Loucy (cell line): Measurements from ENCODE around the gene CUX1.

Experiments used
- H2AFZ ChIP-seq: fragments of 200-600 bp; sonication (generic); 2 replicates; pipeline ENCODE4 v1.6.0; 2016; ENCODE audit warnings: antibody characterized with exemption, mild to moderate bottlenecking, low read length, moderate library complexity
- H3F3A ChIP-seq: fragments of 200-600 bp; 2 replicates; pipeline ENCODE4 v1.6.0; 2016; ENCODE audit warnings: antibody characterized with exemption, low read depth, mild to moderate bottlenecking
- H3K27me3 ChIP-seq: fragments of 200-600 bp; sonication (generic); 2 replicates; pipeline ENCODE4 v1.6.1; 2014; ENCODE audit warnings: low read length, mild to moderate bottlenecking; ENCODE audit not compliant: insufficient read depth, poor library complexity, severe bottlenecking
- H3K36me3 ChIP-seq: fragments of 200-600 bp; sonication (generic); 2 replicates; pipeline ENCODE4 v1.6.1; 2016; ENCODE audit warnings: low read length; ENCODE audit not compliant: insufficient read depth
- H3K4me1 ChIP-seq: fragments of 200-600 bp; sonication (generic); 2 replicates; pipeline ENCODE4 v1.5.1; 2014; ENCODE audit warnings: low read length, mild to moderate bottlenecking; ENCODE audit not compliant: insufficient read depth, poor library complexity, severe bottlenecking
- H3K4me2 ChIP-seq: fragments of 200-600 bp; sonication (generic); 2 replicates; pipeline ENCODE4 v1.6.0; 2014; ENCODE audit warnings: antibody characterized with exemption, low read length, low read depth, mild to moderate bottlenecking; ENCODE audit not compliant: poor library complexity, severe bottlenecking
- H3K4me3 ChIP-seq: fragments of 200-600 bp; sonication (generic); 2 replicates; pipeline ENCODE4 v1.5.1; 2014; ENCODE audit warnings: low read length, mild to moderate bottlenecking, mixed read lengths; ENCODE audit not compliant: poor library complexity, severe bottlenecking
- H3K79me2 ChIP-seq: fragments of 200-600 bp; sonication (generic); 2 replicates; pipeline ENCODE4 v1.6.1; 2014; ENCODE audit warnings: low read length; ENCODE audit not compliant: insufficient read depth
- H3K9ac ChIP-seq: fragments of 200-600 bp; sonication (generic); 2 replicates; pipeline ENCODE4 v1.6.0; 2014; ENCODE audit warnings: mild to moderate bottlenecking, low read depth, low read length, moderate library complexity; ENCODE audit not compliant: poor library complexity, severe bottlenecking
- H3K9me2 ChIP-seq: fragments of 200-600 bp; sonication (generic); replicated peaks from 2 replicates; pipeline ENCODE4 v1.6.1; 2016; ENCODE audit warnings: low read depth, low read length, mixed read lengths
- H3K9me3 ChIP-seq: fragments of 200-600 bp; sonication (generic); 2 replicates; pipeline ENCODE4 v1.6.1; 2014; ENCODE audit warnings: mild to moderate bottlenecking, antibody characterized with exemption, low read length, low read depth; ENCODE audit not compliant: insufficient read depth
- H4K20me1 ChIP-seq: fragments of 200-600 bp; sonication (generic); 2 replicates; pipeline ENCODE4 v1.6.0; 2014; ENCODE audit warnings: antibody characterized with exemption, low read length, mild to moderate bottlenecking; ENCODE audit not compliant: insufficient read depth, poor library complexity, severe bottlenecking
- EZH2phosphoT487 ChIP-seq: fragments of 200-600 bp; IDR thresholded peaks from 2 replicates; pipeline ENCODE4 v1.6.1; 2018; ENCODE audit warnings: antibody characterized with exemption, mild to moderate bottlenecking, moderate library complexity, borderline replicate concordance
- TF ChIP-seq, protein P1 (sequence below): fragments of 200-600 bp; sonication (generic); conservative IDR thresholded peaks from 2 replicates; pipeline ENCODE4 v1.5.1; 2014; ENCODE audit warnings: mild to moderate bottlenecking, antibody characterized with exemption, low read length

The CUX1 gene

GRCh38 chr7:102156867-102157266 is 339.4 kb downstream of the CUX1 start:
- no peak overlapping the region for H3K4me2 ChIP-seq
- H3K9me3 ChIP-seq, result no peaks in the 10 kb centered on the region
- no peaks in the 10 kb centered on the region for H4K20me1 ChIP-seq
- TF ChIP-seq, protein P1, sequence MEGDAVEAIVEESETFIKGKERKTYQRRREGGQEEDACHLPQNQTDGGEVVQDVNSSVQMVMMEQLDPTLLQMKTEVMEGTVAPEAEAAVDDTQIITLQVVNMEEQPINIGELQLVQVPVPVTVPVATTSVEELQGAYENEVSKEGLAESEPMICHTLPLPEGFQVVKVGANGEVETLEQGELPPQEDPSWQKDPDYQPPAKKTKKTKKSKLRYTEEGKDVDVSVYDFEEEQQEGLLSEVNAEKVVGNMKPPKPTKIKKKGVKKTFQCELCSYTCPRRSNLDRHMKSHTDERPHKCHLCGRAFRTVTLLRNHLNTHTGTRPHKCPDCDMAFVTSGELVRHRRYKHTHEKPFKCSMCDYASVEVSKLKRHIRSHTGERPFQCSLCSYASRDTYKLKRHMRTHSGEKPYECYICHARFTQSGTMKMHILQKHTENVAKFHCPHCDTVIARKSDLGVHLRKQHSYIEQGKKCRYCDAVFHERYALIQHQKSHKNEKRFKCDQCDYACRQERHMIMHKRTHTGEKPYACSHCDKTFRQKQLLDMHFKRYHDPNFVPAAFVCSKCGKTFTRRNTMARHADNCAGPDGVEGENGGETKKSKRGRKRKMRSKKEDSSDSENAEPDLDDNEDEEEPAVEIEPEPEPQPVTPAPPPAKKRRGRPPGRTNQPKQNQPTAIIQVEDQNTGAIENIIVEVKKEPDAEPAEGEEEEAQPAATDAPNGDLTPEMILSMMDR, result no peak
- no peak for TF ChIP-seq EZH2phosphoT487
- no peak overlapping the region for H3K4me3 ChIP-seq
- H3K4me1 ChIP-seq, result no peaks in the 10 kb centered on the region
- no peaks in the 10 kb centered on the region for H3F3A ChIP-seq
- H3K9ac ChIP-seq, result no peak overlapping the region
- H3K27me3 ChIP-seq, result no peaks in the 10 kb centered on the region
- H3K36me3 ChIP-seq, result peaks cover 30% of the 10 kb centered on the region; the same call in 1 of the 2 replicates
- H3K79me2 ChIP-seq, result no peaks in the 10 kb centered on the region
- H3K9me2 ChIP-seq, result no peaks in the 10 kb centered on the region
- no peak overlapping the region for H2AFZ ChIP-seq

DNA sequence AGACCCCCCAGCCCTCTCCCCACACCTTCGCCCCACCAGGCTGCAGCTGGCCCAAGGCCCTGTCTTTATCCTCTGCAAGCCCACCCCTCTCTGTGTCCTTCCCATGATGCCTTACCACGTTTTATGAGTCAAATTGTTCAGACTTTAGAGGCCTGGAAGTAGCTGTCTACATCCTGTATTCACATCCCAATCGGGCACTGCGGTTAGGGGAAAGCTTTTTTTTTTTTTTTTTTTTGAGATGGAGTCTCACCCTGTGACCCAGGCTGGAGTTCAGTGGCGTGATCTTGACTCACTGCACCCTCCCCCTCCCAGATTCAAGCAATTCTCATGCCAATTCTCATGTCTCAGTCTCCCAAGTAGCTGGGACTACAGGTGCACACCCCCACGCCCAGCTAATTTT is 347.7 kb downstream of the CUX1 start:
- Histone ChIP-seq H3K4me1 (peaks cover 23% of the 10 kb centered on the region), H3K36me3 (peaks cover 50% of the 10 kb centered on the region; the same call in 1 of the 2 replicates), H3K4me2 (peak overlapping the region; percentile 68), H3K9ac (peak overlapping the region; percentile 36), H3K4me3 (peak overlapping the region; percentile 23), H3K27me3 (no peaks in the 10 kb centered on the region), H3K9me3 (no peaks in the 10 kb centered on the region), H3K9me2 (no peaks in the 10 kb centered on the region), H2AFZ (no peak overlapping the region), H3F3A (no peaks in the 10 kb centered on the region), H3K79me2 (no peaks in the 10 kb centered on the region), H4K20me1 (no peaks in the 10 kb centered on the region)
- TF ChIP-seq, protein P1, result no peak
- no peak for TF ChIP-seq EZH2phosphoT487

GRCh38 chr7:102167254-102167653 is 349.8 kb downstream of the CUX1 start:
- Histone ChIP-seq H3K36me3 (peaks cover 71% of the 10 kb centered on the region; the same call in 1 of the 2 replicates), H3K9ac (no peak overlapping the region), H3K79me2 (no peaks in the 10 kb centered on the region), H3K9me2 (no peaks in the 10 kb centered on the region), H3K4me3 (no peak overlapping the region), H3K4me1 (peaks cover 23% of the 10 kb centered on the region), H3K4me2 (no peak overlapping the region), H4K20me1 (no peaks in the 10 kb centered on the region), H3F3A (no peaks in the 10 kb centered on the region), H3K27me3 (no peaks in the 10 kb centered on the region), H3K9me3 (no peaks in the 10 kb centered on the region), H2AFZ (no peak overlapping the region)
- no peak for TF ChIP-seq EZH2phosphoT487
- TF ChIP-seq, protein P1, result no peak
